MCF 10A (cell line): ENCODE results near the gene PGF. TPM values are rescaled to one million over a fixed set of nuclear protein-coding genes. Genes with fewer than 3 reads are reported as not detected.

ENCODE experiments used
- BruUV-seq: library from RNA; stranded (reverse); fragments of 400-500 nt; replicated peaks from 2 replicates; lab custom pipeline; 2021; lab: Mats Ljungman, UMichigan
- CTCF ChIA-PET: fragments of 300-600 bp; sonication (Branson Sonifier 250); formaldehyde crosslinking; extraction: SDS; loops from one replicate; lab custom pipeline; 2021; ENCODE audit warnings: antibody characterized with exemption, inconsistent platforms; lab: Yijun Ruan, JAX
- POLR2A ChIA-PET: fragments of 300-600, 350-650 bp; sonication (Branson Sonifier 250); formaldehyde crosslinking; extraction: SDS; loops from one replicate; lab custom pipeline; 2020; ENCODE audit warnings: antibody characterized with exemption, inconsistent platforms; lab: Yijun Ruan, JAX
- DNase-seq: peaks from one replicate; pipeline ENCODE4 v3.0.0-alpha.2; 2018; ENCODE audit not compliant: unreplicated experiment
- H3K27ac Mint-ChIP-seq: one replicate; pipeline ENCODE4 v1.8.0; 2022; ENCODE audit warnings: mild to moderate bottlenecking, low read depth, mixed read lengths; ENCODE audit not compliant: unreplicated experiment
- H3K27me3 Mint-ChIP-seq: one replicate; pipeline ENCODE4 v1.8.0; 2022; ENCODE audit warnings: mixed read lengths; ENCODE audit not compliant: insufficient read depth, unreplicated experiment
- H3K36me3 Mint-ChIP-seq: one replicate; pipeline ENCODE4 v1.8.0; 2022; ENCODE audit warnings: mild to moderate bottlenecking, moderate library complexity, mixed read lengths; ENCODE audit not compliant: insufficient read depth, unreplicated experiment
- H3K4me1 Mint-ChIP-seq: one replicate; pipeline ENCODE4 v1.8.0; 2022; ENCODE audit warnings: mixed read lengths; ENCODE audit not compliant: insufficient read depth, unreplicated experiment
- H3K4me3 Mint-ChIP-seq: one replicate; pipeline ENCODE4 v1.8.0; 2022; ENCODE audit warnings: mild to moderate bottlenecking, moderate library complexity, mixed read lengths; ENCODE audit not compliant: unreplicated experiment
- H3K9me3 Mint-ChIP-seq: one replicate; pipeline ENCODE4 v1.8.0; 2022; ENCODE audit warnings: mixed read lengths; ENCODE audit not compliant: unreplicated experiment
- CTCF ChIP-seq: fragments of 200-600 bp; IDR thresholded peaks from one replicate; pipeline ENCODE4 v1.8.0; 2022; ENCODE audit warnings: antibody characterized with exemption, mild to moderate bottlenecking; ENCODE audit not compliant: unreplicated experiment
- intact Hi-C: fragments of 100-400 bp; cut with micrococcal nuclease; formaldehyde crosslinking; loops from 2 replicates; pipeline ENCODE4 v1.14.1; 2022
- total RNA-seq: library from RNA; stranded (reverse); gene quantifications from 2 replicates; pipeline ENCODE4 v1.2.3, GENCODE V29; 2022

The PGF gene
- total RNA-seq, 1 experiment from 2014 or later, result 2.1 TPM

GRCh38 chr14:74953686-74954085 is 1.7 kb downstream of the PGF start:
- H3K27me3 Mint-ChIP-seq, result no peaks in the 10 kb centered on the region
- intact Hi-C loops, result no loop called here
- no peak for TF ChIP-seq CTCF
- H3K4me3 Mint-ChIP-seq, result no peak overlapping the region
- H3K27ac Mint-ChIP-seq, result no peak overlapping the region
- ChIA-PET CTCF (interaction anchor here (0.8 to 1.3 kb wide), 2 partner anchors 41 to 135 kb away, joined by 3 to 5 read pairs; no protein-coding TSS in a partner anchor), POLR2A (interaction anchor here (0.7 kb wide), 1 partner anchor 50 kb away, joined by 4 read pairs; no protein-coding TSS in a partner anchor)
- no peaks in the 10 kb centered on the region for H3K4me1 Mint-ChIP-seq
- no peaks in the 10 kb centered on the region for H3K36me3 Mint-ChIP-seq
- no peaks in the 10 kb centered on the region for H3K9me3 Mint-ChIP-seq
- no peak for DNase-seq
- BruUV-seq, result no TSS peak

GRCh38 chr14:74952697-74953484 is 2.5 kb downstream of the PGF start:
- Mint-ChIP-seq H3K4me3 (no peak overlapping the region), H3K36me3 (no peaks in the 10 kb centered on the region), H3K27me3 (no peaks in the 10 kb centered on the region), H3K27ac (no peak overlapping the region), H3K9me3 (no peaks in the 10 kb centered on the region), H3K4me1 (no peaks in the 10 kb centered on the region)
- no TSS peak for BruUV-seq
- intact Hi-C loops, result no loop called here
- DNase-seq, result no peak
- ChIA-PET POLR2A (no interaction called here), CTCF (interaction anchor here (0.7 to 1.3 kb wide), 3 partner anchors 135 to 136 kb away, joined by 3 to 5 read pairs (median 4); no protein-coding TSS in a partner anchor)
- no peak for TF ChIP-seq CTCF

GRCh38 chr14:74952180-74952665 is 3.2 kb downstream of the PGF start:
- H3K36me3 Mint-ChIP-seq, result no peaks in the 10 kb centered on the region
- BruUV-seq, result no TSS peak
- no peak for DNase-seq
- TF ChIP-seq CTCF, result no peak
- POLR2A ChIA-PET, result no interaction called here
- H3K27me3 Mint-ChIP-seq, result no peaks in the 10 kb centered on the region
- intact Hi-C loops, result no loop called here
- CTCF ChIA-PET, result interaction anchor here (0.7 to 1.2 kb wide), 2 partner anchors 136 to 137 kb away, joined by 3 to 4 read pairs; no protein-coding TSS in a partner anchor
- no peaks in the 10 kb centered on the region for H3K9me3 Mint-ChIP-seq
- H3K4me3 Mint-ChIP-seq, result no peak overlapping the region
- no peaks in the 10 kb centered on the region for H3K4me1 Mint-ChIP-seq
- H3K27ac Mint-ChIP-seq, result no peak overlapping the region

GRCh38 chr14:74951443-74952179 is 3.8 kb downstream of the PGF start:
- DNase-seq, result no peak
- POLR2A ChIA-PET, result interaction anchor here (0.6 kb wide), 2 partner anchors 36 to 306 kb away, joined by 3 read pairs; no protein-coding TSS in a partner anchor
- no peaks in the 10 kb centered on the region for H3K9me3 Mint-ChIP-seq
- H3K36me3 Mint-ChIP-seq, result no peaks in the 10 kb centered on the region
- intact Hi-C loops, result no loop called here
- no peak for TF ChIP-seq CTCF
- H3K4me1 Mint-ChIP-seq, result peaks cover 2% of the 10 kb centered on the region
- no peaks in the 10 kb centered on the region for H3K27me3 Mint-ChIP-seq
- CTCF ChIA-PET, result interaction anchor here (1.2 kb wide), 1 partner anchor 136 kb away, joined by 3 read pairs; no protein-coding TSS in a partner anchor
- H3K4me3 Mint-ChIP-seq, result no peak overlapping the region
- H3K27ac Mint-ChIP-seq, result no peak overlapping the region
- no TSS peak for BruUV-seq
